B cell (primary cell): ENCODE data around the gene DIRAS3.

Experiments
- CTCF ChIP-seq: fragments of 200-600 bp; IDR thresholded peaks from one replicate; pipeline ENCODE4 v1.8.0; 2022; ENCODE audit warnings: antibody characterized with exemption, mild to moderate bottlenecking
- EZH2 ChIP-seq: IDR thresholded peaks from 2 replicates; pipeline ENCODE4 v1.6.1; 2012; ENCODE audit warnings: borderline replicate concordance, low read depth, mild to moderate bottlenecking, moderate library complexity, low read length; ENCODE audit not compliant: insufficient read depth, poor library complexity, severe bottlenecking

GRCh38 chr1:68011657-68012375 lies 38.6 kb downstream of the DIRAS3 start:
- no peak for TF ChIP-seq EZH2
- no peak for TF ChIP-seq CTCF
